ENCODE results near the gene SYCP3.

DNA sequence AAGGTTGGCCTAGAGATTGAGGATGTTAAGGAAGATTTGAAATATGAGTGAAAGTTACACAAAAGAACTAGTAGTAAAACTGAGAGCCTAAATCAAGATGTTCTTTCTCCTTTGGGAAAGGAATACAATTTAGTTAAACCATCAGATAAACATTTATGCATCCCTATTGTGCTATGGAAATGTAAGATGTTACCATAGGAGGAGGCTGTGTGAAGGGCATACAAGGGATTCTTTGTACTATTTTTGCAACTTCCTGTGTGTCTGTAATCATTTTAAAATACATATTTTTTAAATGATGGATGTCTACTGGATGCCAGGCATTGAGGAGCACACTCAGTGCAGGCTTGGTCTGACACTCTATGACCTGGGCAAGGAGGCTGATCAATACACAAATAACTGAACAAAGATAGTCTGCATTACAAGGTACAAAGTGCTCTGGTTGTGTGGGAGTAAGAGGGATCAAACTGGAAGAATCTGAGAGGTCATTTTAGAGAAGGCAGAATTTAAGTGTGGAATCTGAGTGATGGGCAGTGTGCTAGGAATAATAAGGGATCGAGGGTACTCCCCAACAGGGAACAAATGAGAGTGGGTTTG, 47.7 kb downstream of the SYCP3 start:
- TF ChIP-seq, protein P1, sequence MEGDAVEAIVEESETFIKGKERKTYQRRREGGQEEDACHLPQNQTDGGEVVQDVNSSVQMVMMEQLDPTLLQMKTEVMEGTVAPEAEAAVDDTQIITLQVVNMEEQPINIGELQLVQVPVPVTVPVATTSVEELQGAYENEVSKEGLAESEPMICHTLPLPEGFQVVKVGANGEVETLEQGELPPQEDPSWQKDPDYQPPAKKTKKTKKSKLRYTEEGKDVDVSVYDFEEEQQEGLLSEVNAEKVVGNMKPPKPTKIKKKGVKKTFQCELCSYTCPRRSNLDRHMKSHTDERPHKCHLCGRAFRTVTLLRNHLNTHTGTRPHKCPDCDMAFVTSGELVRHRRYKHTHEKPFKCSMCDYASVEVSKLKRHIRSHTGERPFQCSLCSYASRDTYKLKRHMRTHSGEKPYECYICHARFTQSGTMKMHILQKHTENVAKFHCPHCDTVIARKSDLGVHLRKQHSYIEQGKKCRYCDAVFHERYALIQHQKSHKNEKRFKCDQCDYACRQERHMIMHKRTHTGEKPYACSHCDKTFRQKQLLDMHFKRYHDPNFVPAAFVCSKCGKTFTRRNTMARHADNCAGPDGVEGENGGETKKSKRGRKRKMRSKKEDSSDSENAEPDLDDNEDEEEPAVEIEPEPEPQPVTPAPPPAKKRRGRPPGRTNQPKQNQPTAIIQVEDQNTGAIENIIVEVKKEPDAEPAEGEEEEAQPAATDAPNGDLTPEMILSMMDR (IDR thresholded peaks at IDR 0.05; ENCODE audit: borderline replicate concordance, extremely low read depth, low read length, poor library complexity, severe bottlenecking), result no peak
- TF ChIP-seq EZH2 (IDR thresholded peaks at IDR 0.05; ENCODE audit: borderline replicate concordance, low read depth, low read length, severe bottlenecking), result no peak

All from DND-41 (cell line).